Ascending aorta (tissue), 2 donors: ENCODE data around the gene WDR46. TPM values are rescaled to one million over a fixed set of nuclear protein-coding genes. Genes with fewer than 3 reads are reported as not detected.

Experiments used
- DNase-seq, 2 donors: peaks; one replicate each; pipeline ENCODE4 v3.0.0-alpha.2; 2019; ENCODE audit warnings: low spot score in 2 of 2
- H3K27ac ChIP-seq, 2 donors: fragments of 200-600 bp; sonication (generic); one replicate each; pipeline ENCODE4 v1.5.1; 2016 to 2017; ENCODE audit warnings: mild to moderate bottlenecking in 1 of 2
- H3K27me3 ChIP-seq: fragments of 200-600 bp; sonication (generic); one replicate; pipeline ENCODE4 v1.5.1; 2017
- H3K36me3 ChIP-seq, 2 donors: fragments of 200-600 bp; sonication (generic); one replicate each; pipeline ENCODE4 v1.5.1; 2016
- H3K4me1 ChIP-seq, 2 donors: fragments of 200-600 bp; sonication (generic); one replicate each; pipeline ENCODE4 v1.5.1; 2016 to 2017; ENCODE audit warnings: mild to moderate bottlenecking in 1 of 2
- H3K4me3 ChIP-seq, 2 donors: fragments of 200-600 bp; sonication (generic); one replicate each; pipeline ENCODE4 v1.5.1; 2016 to 2017; ENCODE audit warnings: mild to moderate bottlenecking in 1 of 2
- H3K9me3 ChIP-seq, 2 donors: fragments of 200-600 bp; sonication (generic); one replicate each; pipeline ENCODE4 v1.5.1; 2016
- intact Hi-C: fragments of 100-400 bp; cut with DNase I; formaldehyde crosslinking; loops from one replicate; pipeline ENCODE4 v1.15.1; 2023
- total RNA-seq: library from RNA; depleted of rRNA; stranded (reverse); fragments of >200 nt; gene quantifications from one replicate; pipeline ENCODE4 v1.1.0, GENCODE V29; 2016
- TF ChIP-seq, protein P1 (sequence below), 3 experiments: fragments of 200-600 bp in 2 of 3; fragments of 450-650 bp in 1 of 3; sonication (generic) in 2 of 3; IDR thresholded peaks; one replicate each; pipeline ENCODE4 v1.5.1; 2016 to 2019; ENCODE audit warnings: antibody characterized with exemption in 3 of 3, mild to moderate bottlenecking in 1 of 3, moderate library complexity in 1 of 3

Gene WDR46
- total RNA-seq, 1 donor from 2014 or later = 70.6 TPM

DNA sequence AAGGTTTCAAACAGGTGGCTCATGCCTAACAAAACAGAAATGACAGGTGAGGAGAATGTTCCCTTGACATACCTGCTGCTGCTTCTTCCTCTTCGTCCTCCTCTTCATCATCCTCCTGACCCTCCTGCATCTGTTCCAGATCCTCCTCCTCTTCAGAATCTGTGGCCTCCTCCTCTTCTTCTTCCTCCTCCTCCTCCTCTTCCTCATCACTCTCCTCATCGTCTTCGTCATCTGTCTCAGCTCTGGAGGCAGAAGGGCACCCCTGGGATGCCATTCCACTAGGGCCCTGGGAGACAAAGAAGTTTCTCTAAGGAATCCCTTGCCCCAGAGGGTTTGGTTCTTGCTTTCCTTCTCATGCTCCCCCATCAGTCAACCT, 30.9 kb upstream of the WDR46 start:
- DNase-seq = no peak
- TF ChIP-seq, protein P1, sequence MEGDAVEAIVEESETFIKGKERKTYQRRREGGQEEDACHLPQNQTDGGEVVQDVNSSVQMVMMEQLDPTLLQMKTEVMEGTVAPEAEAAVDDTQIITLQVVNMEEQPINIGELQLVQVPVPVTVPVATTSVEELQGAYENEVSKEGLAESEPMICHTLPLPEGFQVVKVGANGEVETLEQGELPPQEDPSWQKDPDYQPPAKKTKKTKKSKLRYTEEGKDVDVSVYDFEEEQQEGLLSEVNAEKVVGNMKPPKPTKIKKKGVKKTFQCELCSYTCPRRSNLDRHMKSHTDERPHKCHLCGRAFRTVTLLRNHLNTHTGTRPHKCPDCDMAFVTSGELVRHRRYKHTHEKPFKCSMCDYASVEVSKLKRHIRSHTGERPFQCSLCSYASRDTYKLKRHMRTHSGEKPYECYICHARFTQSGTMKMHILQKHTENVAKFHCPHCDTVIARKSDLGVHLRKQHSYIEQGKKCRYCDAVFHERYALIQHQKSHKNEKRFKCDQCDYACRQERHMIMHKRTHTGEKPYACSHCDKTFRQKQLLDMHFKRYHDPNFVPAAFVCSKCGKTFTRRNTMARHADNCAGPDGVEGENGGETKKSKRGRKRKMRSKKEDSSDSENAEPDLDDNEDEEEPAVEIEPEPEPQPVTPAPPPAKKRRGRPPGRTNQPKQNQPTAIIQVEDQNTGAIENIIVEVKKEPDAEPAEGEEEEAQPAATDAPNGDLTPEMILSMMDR (IDR thresholded peaks at IDR 0.05) = no peak
- H3K4me1 ChIP-seq = peaks cover 27 to 50% of the 10 kb centered on the region in 2 donors
- H3K9me3 ChIP-seq = no peaks in the 10 kb centered on the region
- no peaks in the 10 kb centered on the region for H3K27me3 ChIP-seq
- H3K36me3 ChIP-seq = peaks cover 17 to 28% of the 10 kb centered on the region in 2 donors
- intact Hi-C loops = loop anchor here (5.0 to 10.0 kb wide), 2 partner anchors 118 to 1655 kb away; partner anchors contain the start of genes C6orf47, CSNK2B, GPANK1 and HSD17B8
- H3K4me3 ChIP-seq = peak overlapping the region in 1 of 2 donors; percentile 81
- peak overlapping the region; percentile 89 to 93 for H3K27ac ChIP-seq

DNA sequence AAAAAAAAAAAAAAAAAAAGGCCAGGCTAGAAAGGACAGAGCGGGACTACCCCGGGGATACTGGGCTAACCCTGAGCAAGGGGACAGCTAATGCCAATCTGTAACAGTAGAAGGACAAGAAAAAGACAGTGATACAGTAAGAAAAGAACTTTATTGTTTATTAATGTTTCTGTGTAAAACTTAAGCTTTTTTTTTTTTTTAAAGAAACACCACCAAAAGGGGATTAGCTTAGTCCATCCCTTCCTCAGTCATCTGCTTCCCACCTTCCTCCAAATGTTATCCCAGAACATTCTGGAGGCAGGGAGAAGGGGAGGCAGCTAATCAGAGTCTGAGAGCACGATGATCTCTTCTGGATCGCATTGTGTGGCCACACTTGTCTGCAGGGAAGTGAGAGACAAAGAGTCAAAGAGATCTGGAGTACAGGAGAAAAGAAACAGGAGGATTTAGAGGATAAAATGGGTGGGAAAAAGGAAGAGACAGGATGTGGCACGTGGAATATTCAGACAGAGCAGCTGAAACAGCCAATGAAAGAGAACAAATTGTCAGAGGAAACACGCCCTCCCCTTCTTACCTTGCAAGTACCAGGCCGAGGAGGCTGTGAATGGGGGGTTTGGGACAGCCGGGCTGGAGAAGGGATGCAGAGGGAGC, 29.5 kb upstream of the WDR46 start:
- Histone ChIP-seq H3K4me1 (peaks cover 24 to 49% of the 10 kb centered on the region in 2 donors), H3K9me3 (no peaks in the 10 kb centered on the region), H3K27me3 (no peaks in the 10 kb centered on the region), H3K27ac (peak overlapping the region; percentile 75 to 93), H3K36me3 (peaks cover 17 to 28% of the 10 kb centered on the region in 2 donors), H3K4me3 (peak overlapping the region; percentile 59 to 64)
- TF ChIP-seq, protein P1 (IDR thresholded peaks at IDR 0.05) = no peak
- intact Hi-C loops = loop anchor here (5.0 to 10.0 kb wide), 2 partner anchors 116 to 1654 kb away; partner anchors contain the start of genes C6orf47, CSNK2B, GPANK1 and HSD17B8
- no peak for DNase-seq

DNA sequence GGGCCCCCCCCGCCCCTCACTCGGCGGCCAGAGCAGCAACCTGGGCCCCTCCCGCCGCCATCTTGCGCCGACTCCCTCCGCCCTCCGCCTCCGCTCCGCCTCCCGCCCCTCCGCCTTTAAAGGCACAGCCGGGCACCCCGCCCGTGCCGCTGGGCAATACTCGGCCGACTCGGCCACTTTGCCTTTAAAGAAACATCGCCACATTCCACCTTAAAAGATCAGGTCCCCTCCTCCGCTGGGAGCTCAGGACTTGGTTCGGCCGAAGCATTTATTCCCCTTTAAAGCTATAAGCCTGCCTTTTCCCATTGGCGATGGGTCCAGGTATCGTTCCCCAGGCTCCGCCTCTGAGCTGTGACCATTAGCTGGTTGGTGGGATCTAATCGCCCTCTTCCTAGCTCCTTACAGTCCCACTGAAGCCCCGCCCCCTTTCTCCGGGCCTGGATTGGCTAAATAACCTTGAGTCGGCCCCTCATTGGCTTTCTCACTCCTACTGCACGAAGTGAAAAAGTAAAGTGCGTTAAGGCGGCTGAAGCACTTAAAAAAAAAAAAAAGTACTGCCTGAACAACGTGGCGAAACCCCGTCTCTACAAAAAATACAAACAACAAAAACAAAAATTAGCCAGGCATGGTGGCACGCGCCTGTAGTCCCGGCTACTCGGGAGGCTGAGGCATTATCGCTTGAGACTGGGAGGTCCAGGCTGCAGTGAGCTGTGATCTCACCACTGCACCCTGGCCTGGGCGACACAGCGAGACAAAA, 28.8 kb upstream of the WDR46 start, which contains the start of gene ZBTB22:
Gene ZBTB22, minus strand, starts transcription at position 76 of the 757 bp plus-strand sequence. CDS start 828 bp downstream, outside the sequence.
- DNase-seq = peak; percentile 99 to 100
- Histone ChIP-seq H3K27me3 (no peaks in the 10 kb centered on the region), H3K9me3 (no peaks in the 10 kb centered on the region), H3K4me3 (peak within 1 kb of the TSS; percentile 59 to 64), H3K36me3 (peaks cover 17 to 28% of the 10 kb centered on the region in 2 donors), H3K4me1 (peaks cover 20 to 49% of the 10 kb centered on the region in 2 donors), H3K27ac (peak within 1 kb of the TSS; percentile 75 to 93)
- TF ChIP-seq, protein P1 (IDR thresholded peaks at IDR 0.05) = no peak
- intact Hi-C loops = loop anchor here (1.0 to 10.0 kb wide), 3 partner anchors 19 to 1653 kb away; partner anchors contain the start of genes C6orf47, CSNK2B, GPANK1 and HSD17B8

DNA sequence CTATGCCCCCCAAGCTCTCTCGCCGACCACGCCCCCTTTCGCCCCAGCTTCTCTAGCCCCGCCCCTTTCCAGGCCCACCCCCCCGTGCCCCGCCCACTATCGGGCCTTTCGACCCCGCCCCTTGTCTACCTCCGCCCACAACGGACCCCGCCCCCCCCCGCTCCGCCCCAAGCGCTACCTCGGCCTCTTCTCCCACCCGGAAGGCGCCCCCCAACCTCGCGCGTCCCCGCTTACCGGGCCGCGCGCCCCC, 28.3 kb upstream of the WDR46 start:
- Histone ChIP-seq H3K4me1 (peaks cover 20 to 52% of the 10 kb centered on the region in 2 donors), H3K27me3 (no peaks in the 10 kb centered on the region), H3K4me3 (peak overlapping the region; percentile 59 to 64), H3K27ac (peak overlapping the region; percentile 75 to 93), H3K9me3 (no peaks in the 10 kb centered on the region), H3K36me3 (peaks cover 17 to 28% of the 10 kb centered on the region in 2 donors)
- intact Hi-C loops = loop anchor here (1.0 to 10.0 kb wide), 3 partner anchors 18 to 1653 kb away; partner anchors contain the start of genes C6orf47, CSNK2B, GPANK1 and HSD17B8
- TF ChIP-seq, protein P1 (IDR thresholded peaks at IDR 0.05) = no peak
- DNase-seq = no peak

DNA sequence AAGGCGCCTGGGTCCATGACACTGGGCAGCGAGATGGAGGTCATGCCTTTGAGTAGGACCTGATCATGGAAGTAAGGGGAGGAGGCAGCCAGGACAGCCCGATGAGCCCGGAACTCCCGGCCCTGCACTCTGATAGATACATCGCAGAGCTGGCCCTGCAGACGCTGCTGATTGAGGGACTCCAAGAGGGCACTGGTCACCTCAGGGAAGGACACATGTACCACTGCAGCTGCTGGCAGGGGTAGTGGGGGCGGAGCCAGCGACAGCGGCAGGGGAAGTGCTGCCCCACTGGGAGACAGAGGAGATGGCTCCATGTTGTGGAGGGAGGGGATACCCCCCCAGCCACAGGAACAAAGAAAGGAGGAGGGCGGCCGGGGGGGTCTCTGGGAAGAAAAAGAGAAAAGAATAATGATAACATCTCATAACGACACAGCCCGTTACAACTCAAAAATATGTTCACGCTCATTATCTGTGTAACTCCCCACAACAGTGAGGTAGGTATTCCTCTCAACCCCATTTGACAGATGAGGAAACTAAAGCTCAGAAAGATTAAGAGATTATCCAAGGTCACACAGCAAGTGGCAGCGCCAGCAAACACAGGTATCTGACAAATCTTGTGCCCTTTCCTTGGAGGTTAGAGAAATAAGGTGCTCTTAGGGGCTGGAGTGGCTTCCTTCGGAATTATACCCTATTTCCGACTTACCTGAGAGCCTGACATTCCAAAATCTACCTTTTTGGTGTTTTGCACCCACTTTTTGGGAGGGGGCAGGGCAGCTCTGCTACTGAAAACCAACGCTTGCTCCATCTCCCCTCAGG, 27.8 kb upstream of the WDR46 start:
- DNase-seq = no peak
- no peaks in the 10 kb centered on the region for H3K27me3 ChIP-seq
- H3K4me1 ChIP-seq = peaks cover 15 to 53% of the 10 kb centered on the region in 2 donors
- TF ChIP-seq, protein P1 (IDR thresholded peaks at IDR 0.05) = no peak
- H3K27ac ChIP-seq = peak overlapping the region; percentile 75 to 93
- peak overlapping the region; percentile 59 to 64 for H3K4me3 ChIP-seq
- intact Hi-C loops = loop anchor here (1.0 to 10.0 kb wide), 3 partner anchors 18 to 1652 kb away; partner anchors contain the start of genes C6orf47, CSNK2B, GPANK1 and HSD17B8
- no peaks in the 10 kb centered on the region for H3K9me3 ChIP-seq
- peaks cover 17 to 28% of the 10 kb centered on the region in 2 donors for H3K36me3 ChIP-seq
